ENCODE results near the gene HPCAL4.

The HPCAL4 gene

GRCh38 chr1:39676948-39677548 lies 14.2 kb downstream of the HPCAL4 start:
- no peak for DNase-seq (ENCODE audit: low read depth, low spot score)

GRCh38 chr1:39675220-39675619 lies 16.0 kb downstream of the HPCAL4 start:
- no peak for DNase-seq (ENCODE audit: low read depth, low spot score)

GRCh38 chr1:39673215-39673614 lies 18.0 kb downstream of the HPCAL4 start:
- DNase-seq (ENCODE audit: low read depth, low spot score): no peak

DNA sequence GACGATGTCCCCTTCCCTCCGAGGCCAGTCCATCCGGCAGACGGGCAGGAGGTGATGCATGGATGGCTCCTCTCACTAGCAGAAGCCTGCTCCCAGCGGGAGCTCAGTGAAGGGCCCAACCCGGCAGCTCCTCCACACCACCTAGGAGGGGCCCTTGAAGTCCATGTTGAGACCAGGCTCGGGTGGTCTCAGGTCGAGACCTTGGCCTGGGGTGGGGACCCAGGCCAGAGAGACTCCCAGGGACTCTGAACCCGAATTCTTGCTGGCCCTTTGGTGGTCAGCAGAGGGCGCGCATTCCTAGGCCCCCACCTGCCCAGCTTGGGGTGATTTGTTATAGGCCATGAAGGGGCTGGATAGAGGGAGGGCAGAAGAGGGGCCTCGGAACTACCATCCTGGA lies 18.7 kb downstream of the HPCAL4 start:
- DNase-seq (ENCODE audit: low read depth, low spot score): no peak

GRCh38 chr1:39671793-39672550 lies 19.3 kb downstream of the HPCAL4 start, which contains the start of gene NT5C1A:
Gene NT5C1A, minus strand, starts transcription at chr1:39672107. Its CDS starts 69 bp downstream, at chr1:39672038.
- DNase-seq (ENCODE audit: low read depth, low spot score): no peak

DNA sequence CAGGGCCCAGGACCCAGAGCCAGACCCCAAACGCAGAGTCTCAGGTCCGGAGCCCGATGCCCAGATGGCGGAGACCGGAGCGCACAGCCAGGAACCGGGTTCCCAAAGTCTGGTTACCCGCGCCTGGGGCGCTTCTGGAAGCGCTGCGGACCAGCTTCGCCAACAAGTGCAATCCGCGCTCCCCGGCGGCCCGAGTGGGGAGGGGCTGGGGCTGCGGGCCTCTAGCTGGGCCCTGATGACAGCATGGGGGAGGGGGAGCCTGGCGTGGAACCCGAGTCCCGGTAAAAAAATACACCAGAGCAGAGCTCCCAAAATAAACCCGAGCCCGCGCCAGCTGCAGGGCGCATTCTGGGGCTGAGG lies 19.8 kb downstream of the HPCAL4 start:
- DNase-seq (ENCODE audit: low read depth, low spot score): no peak

DNA sequence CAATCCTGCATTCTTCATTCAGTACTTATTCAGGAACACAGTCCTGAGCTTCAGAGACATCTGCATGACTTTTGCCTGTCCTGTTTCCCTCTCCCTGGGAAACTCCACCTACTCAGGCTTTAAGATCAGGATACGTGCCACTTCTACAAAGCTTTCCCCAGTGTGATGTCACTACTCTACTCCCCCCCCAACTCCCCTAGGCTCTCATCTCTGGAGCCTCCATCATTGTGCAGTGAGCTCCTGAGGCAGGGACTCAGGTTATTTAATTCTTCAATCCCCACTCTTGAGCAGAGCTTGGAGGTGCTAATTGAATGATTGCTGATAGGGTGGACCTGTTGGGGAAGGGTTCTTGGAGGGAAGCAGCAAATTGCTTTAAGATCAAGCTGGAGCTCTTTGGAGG lies 20.5 kb downstream of the HPCAL4 start:
- no peak for DNase-seq (ENCODE audit: low read depth, low spot score)

- DNase-seq (ENCODE audit: low read depth, low spot score): no peak
Observed at GRCh38 chr1:39668894-39669293, 22.3 kb downstream of the HPCAL4 start.

GRCh38 chr1:39668111-39668510 lies 23.1 kb downstream of the HPCAL4 start:
- no peak for DNase-seq (ENCODE audit: low read depth, low spot score)

GRCh38 chr1:39666772-39667171 lies 24.5 kb downstream of the HPCAL4 start:
- DNase-seq (ENCODE audit: low read depth, low spot score): no peak

GRCh38 chr1:39663559-39663958 lies 27.7 kb downstream of the HPCAL4 start:
- DNase-seq (ENCODE audit: low read depth, low spot score): no peak

DNA sequence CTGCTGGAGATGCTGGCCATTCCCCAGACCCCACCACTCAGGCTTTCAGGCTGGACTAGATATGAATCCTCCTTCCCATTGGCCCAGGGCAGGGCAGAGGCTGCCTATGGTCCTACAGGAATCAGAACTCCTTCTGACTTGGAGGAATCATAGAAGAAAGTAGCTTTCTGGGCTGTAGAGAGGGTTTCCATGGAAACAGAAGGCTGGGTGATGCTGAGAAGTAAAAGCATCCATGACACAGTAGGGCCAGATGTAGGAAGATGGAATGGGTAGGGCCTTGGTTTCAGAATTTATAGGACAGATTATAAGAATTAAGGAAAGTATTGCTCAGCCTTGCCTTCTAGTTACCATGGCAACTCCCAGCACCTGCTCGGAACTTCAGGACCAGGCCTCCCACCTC lies 28.4 kb downstream of the HPCAL4 start:
- DNase-seq (ENCODE audit: low read depth, low spot score): no peak

DNA sequence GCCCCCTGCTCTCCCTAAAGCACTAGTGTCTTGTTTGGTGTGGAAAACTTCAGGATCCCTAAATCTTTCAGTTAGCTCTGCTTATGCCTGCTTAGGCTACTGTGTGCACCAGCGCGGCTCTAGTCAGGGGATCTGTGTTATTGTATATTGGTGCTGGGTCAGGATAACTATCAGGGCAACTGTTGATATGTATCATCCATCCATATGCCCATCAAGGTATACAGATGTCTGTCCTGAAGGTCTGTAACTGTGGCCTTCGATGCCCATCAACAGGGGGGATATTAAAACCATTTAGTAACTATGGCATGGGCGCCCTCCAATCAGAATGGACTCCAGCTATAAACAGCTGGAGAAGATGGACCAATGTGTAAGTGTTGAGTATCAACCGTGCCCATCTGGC lies 31.7 kb downstream of the HPCAL4 start:
- no peak for DNase-seq (ENCODE audit: low read depth, low spot score)

GRCh38 chr1:39659110-39659509 lies 32.1 kb downstream of the HPCAL4 start:
- no peak for DNase-seq (ENCODE audit: low read depth, low spot score)

DNA sequence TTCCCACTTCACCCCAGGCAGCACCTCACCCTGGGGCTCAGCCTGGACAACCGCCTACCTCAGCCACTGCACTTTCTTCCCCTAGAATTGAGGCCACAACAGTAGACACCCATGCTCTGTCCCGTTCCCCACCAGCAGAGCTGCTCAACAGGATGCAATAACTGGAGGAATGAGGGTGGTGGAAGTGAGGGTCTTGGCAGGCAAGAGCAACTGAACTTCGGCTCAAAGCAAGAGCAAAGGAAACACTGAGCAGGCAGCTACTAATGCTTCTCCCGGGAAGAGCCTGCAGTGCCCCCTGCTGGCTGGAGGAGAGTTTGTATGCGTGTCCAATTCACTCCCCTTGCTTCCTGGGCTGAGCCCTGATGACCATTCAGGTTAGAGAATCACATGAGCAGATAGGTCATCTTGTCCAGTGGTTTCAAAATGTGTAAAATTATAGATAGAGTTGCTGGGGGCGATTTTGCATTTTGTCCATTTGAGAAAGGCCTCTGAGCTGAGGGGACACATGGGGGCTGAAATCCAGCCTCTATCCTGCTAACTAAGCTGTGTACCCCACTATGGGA lies 33.2 kb downstream of the HPCAL4 start:
- DNase-seq (ENCODE audit: low read depth, low spot score): peak; percentile 45

GRCh38 chr1:39657402-39657801 lies 33.8 kb downstream of the HPCAL4 start:
- DNase-seq (ENCODE audit: low read depth, low spot score): no peak

- no peak for DNase-seq (ENCODE audit: low read depth, low spot score)
Observed at GRCh38 chr1:39656391-39656790, 34.8 kb downstream of the HPCAL4 start.

DNA sequence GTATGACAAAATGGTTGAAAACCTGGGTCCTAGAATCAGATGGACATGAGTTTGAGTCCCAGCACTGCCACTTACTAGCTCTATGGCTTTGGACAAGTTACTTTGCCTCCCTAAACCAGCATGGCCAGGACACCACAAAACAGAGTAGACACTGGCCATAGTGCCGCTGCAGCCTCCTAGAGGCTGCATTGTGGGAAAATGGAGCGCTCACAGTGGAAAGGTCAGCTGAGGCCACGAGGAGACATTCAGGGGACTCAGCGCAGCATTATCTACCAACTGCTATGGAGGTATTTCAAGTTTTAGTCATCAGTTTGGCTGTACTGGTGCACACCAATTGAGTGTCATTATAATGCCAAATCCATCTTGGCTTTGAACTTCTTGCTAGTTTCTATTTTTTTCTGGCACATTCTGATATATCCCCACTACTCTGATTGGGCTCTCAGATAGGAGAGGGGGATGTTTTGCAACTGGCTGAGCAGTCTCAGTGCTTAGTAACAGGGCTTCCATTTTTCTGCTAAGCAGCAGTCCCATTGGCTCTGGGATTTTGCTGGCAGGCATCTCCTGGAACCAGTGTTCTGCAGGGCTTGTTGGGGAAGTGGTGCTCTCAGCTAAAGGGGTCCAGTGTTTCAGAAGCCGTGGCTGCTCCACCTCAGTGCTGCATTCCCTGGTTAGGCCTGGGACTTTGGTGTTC lies 35.5 kb downstream of the HPCAL4 start:
- DNase-seq (ENCODE audit: low read depth, low spot score): no peak

DNA sequence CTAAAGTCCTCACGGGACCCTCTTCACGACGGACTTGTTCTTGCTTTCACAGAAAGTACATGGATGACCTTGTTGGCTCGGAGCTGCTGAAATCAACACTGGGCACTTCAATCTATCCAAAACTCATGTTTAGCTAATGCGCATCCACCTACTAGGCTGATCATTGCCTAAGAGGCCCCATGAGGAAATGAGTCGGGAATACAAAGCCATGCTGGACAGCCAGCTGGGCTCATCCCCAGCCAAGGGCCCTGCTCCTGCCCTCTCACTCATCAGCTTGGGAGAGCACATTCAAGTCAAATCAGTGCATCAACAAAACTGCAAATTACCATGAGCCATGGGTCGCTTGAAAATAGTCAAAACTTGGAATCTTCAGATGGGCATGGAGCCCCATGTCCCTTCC lies 36.9 kb downstream of the HPCAL4 start:
- no peak for DNase-seq (ENCODE audit: low read depth, low spot score)

DNA sequence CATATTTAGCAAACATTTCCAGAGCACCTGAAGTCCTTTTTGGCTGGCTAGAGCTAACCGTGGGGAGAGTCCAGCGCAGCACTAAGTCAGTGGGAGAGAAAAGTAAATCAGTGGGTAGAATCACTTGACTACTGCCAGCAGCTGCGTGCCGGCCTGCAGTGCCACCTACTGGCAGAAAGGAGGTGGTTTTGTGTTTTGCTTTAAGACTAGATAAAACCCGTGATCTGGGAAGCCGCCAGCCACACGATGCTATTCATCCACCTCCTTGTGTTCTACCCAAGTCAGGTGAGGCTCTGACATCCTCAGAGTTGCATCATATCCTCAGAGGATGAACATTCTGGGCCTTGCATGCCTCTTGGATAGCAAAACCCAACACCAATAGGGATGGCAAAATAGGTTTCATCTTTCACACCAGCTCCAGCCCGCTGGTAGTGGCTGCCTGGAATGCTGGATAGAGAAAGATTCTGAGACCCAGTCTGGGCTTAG lies 37.6 kb downstream of the HPCAL4 start:
- peak; percentile 60 for DNase-seq (ENCODE audit: low read depth, low spot score)

DNA sequence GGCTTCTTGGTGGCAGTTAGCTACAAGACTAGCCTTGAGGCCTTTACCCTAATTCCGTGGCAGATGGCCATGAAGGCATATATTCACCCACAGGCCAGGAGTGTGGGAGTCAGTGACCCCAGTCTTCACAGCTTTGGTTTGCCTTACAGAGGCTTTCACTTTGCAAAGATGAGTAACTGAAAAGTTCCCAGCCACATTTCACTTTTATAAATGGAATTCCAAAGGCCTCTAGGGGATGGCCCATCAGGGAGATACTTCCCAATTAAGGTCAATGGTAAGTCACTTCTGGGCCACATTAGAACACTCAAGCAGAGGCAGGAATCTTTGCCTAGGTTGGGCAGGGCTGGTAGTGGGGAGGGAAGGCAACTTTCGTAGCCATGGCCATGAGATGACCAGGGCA lies 38.7 kb downstream of the HPCAL4 start:
- DNase-seq (ENCODE audit: low read depth, low spot score): no peak

DNA sequence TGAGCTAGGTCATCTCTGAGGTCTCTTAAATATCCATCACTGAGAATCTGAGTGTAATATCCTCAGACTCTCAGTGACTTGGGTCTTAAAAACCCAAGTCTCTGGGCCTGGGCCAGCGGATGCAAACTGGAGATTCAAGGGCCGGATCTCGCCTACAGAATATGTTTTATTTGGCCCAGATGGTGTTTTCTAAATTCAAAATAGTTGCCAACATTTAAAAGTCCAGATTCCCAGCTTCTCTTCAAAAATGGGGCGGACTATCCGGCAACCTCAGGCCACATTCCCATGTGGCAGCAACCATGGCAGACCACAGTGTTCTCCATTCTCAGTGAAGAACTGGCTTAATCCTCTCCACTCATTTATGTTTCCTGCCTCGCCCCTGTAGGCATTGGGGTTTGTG lies 39.1 kb downstream of the HPCAL4 start:
- no peak for DNase-seq (ENCODE audit: low read depth, low spot score)

Measured in iPS DF 19.7 (cell line).